NCI-H524 treated with DMSO at 0.1 percent for 48 hours (cell line): ENCODE measurements around the gene PCBP3.

Experiments used
- DNase-seq: peaks from one replicate; lab custom pipeline; 2025; lab: John Stamatoyannopoulos, UW

The PCBP3 gene

DNA sequence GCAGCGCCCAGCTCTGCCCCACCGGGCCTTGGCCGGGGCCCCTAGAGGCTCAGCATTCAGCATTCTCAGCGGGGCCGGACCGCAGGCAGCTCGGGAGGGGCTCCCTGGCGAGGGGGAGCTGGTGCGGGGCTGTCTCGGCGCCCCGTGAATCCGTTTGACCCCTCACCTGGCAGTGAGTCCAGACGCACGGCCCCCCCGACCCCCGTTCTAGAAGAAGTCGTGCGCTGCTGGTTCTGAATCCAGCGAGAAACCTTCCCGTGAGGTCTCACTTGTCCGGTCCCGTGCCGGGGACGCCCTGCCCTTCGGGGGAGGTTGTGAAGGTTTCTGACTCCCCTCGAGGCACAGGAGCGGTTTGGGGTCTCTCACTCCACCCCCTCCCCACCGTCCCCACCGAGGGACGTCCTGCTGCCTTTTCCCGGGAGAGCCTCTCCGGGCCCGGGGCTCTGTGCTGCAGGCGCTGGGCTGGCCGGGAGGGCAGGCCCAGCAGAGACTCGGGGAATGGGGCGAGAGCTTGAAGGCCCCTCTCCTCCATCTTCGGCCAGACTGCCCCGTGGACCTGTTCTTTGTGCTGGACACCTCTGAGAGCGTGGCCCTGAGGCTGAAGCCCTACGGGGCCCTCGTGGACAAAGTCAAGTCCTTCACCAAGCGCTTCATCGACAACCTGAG, 338.7 kb downstream of the PCBP3 start:
- DNase-seq, result no peak

DNA sequence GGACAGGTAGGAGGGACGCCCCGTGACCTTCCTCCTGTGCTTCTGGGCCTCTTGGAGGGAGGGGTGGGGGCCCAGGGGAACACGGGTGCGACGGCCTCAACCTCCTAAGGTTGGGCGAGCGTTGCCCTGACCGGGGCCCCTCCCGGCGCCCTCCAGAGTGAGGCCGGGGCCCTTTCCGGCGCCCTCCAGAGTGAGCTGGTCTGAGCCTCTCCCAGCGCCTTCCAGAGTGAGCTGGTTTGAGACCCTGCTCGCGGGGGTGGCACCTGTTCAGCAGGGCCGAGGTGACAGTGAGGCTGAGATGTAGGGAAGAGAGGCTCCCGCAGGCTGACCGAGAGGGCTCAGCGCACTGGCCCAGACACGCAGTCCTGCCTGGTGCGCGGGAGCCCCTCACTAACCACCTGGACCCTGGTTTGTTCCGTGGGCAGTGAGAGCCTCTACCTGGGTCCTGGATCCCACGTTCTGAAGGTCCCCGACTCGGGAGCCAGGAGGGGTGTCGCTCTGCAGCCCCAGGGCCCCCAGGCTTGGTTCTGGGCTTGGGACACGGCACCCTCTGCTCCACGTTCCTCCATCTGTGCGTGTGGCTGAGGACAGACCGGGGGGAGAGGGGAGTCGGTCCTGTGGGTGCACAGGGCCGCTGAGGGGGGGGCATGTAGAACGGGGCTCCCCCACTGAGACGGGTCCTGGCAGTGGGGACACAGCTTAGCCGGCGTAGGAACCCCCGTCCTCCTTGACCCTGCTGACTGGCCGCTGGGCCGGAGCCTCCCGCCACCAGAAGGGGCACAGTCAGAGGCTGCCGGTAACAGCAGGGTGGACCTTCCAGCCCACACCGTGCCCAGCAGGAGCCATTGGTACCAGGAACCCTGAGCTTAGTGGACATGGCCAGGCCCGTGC, 339.5 kb downstream of the PCBP3 start:
- no peak for DNase-seq

DNA sequence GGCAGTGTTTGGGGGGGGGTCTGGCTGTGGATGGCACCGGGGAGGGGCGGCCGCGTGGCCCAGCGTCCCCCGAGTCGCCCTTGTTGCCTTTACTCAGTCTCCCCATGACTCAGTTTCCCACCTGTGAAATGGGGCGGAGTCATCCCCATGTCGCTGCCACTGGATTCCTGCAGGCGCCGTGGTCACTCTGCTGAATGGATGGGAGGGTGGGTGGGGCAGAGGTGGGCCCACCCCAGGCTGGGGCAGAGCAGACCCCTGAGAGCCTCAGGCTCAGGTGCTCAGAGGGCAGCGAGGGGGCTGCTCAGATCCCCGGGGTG, 340.1 kb downstream of the PCBP3 start:
- DNase-seq, result no peak

DNA sequence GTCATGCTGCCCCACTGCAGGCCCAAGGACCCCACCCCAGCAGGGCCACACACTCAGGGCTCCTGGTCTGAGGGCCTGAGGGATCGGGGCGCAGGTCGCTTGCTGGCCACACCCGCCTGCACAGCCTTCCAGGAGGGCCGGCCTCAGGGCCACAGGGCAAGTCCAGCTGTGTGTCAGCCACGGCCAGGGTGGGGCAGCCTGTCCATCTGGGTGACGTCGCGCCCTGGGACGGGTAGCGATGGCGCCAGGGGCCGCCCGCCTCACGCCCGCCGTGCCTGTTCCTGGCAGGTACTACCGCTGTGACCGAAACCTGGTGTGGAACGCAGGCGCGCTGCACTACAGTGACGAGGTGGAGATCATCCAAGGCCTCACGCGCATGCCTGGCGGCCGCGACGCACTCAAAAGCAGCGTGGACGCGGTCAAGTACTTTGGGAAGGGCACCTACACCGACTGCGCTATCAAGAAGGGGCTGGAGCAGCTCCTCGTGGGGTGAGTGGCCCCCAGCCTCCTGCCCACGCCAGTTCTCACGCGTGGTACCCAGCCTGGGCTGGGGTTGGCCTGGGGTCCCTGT, 340.5 kb downstream of the PCBP3 start:
- no peak for DNase-seq

DNA sequence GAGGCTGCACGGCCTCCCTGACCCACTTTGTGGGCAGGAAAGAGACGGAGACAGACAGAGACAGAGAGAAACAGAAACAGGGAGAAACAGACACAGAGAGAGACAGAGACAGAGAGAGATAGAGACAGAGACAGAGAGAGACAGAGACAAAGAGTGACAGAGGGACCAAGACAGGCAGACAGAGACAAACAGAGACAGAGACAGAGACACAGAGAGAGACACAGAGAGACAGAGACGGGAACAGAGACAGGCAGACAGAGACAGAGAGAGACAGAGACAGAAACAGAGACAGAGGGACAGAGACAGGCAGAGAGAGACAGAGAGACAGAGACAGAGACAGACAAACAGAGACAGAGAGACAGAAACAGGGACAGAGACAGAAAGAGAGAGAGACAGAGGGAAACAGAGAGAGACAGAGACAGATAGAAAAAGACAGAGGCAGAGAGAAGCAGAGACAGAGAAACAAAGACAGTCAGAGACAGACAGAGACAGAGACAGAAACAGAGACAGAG, 341.1 kb downstream of the PCBP3 start:
- DNase-seq, result no peak

DNA sequence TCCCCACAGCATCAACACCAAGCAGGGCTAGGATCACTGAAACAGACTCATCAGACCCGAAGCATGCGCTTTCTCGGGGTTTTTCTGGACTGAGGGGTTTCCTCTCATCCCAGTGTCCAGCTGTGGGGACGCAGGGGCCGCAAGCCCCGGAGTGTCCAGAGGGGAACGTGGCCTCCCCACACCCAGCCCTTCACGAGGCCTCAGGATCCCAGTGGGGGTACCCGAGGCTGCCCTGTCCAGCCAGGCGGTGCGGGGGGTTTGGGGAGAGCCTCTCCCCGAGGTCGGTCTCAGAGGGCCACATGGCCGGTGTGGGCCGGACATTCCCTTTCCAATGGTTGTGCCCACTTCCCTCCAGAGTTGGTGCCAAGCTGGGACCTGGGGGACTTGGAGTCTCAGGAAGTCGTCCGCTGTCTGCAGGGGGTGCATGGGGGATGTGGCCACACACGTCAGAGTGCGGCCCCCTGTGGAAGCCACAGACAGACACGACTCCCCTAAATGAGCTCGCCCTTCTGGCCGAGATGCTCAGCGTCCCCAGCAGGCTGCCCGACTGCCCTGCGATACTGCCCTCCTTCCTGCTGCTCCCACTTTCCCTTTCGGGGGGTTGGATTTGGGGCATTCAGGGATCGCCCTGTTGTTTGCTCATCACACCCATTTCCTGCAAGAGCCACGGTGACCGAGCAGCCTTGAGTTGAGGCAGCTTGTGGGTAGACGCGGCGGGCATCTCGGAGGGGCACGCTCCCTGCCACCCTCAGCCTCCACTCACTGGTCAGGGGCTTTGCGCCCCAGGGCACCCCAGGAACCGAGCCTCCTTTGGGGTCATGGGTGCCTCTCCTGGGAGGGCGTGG, 342.2 kb downstream of the PCBP3 start:
- DNase-seq, result no peak

DNA sequence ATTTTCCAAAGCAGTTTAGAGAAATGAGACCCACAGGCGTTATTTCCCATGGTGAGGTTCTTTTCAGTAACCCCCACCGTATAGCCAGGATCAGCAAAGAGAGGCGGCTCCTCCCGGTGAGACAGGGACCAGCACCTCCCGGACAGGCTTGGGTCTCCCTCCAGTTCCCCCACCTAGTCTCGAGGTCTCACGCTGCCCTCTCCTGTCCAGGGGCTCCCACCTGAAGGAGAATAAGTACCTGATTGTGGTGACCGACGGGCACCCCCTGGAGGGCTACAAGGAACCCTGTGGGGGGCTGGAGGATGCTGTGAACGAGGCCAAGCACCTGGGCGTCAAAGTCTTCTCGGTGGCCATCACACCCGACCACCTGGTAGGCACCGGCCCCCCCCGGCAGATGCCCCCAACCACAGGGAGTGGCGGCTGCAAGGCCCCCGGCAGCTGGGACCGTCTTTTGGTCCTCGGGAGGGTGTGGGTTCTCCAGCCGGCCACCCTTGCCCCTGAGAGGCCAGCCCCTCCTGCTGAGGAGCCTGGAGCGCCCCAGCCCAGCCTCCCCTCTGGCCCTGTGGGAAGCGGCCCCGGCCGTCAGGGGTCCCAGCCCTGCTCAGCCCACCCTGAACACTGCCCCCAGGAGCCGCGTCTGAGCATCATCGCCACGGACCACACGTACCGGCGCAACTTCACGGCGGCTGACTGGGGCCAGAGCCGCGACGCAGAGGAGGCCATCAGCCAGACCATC, 343.0 kb downstream of the PCBP3 start:
- DNase-seq, result no peak

DNA sequence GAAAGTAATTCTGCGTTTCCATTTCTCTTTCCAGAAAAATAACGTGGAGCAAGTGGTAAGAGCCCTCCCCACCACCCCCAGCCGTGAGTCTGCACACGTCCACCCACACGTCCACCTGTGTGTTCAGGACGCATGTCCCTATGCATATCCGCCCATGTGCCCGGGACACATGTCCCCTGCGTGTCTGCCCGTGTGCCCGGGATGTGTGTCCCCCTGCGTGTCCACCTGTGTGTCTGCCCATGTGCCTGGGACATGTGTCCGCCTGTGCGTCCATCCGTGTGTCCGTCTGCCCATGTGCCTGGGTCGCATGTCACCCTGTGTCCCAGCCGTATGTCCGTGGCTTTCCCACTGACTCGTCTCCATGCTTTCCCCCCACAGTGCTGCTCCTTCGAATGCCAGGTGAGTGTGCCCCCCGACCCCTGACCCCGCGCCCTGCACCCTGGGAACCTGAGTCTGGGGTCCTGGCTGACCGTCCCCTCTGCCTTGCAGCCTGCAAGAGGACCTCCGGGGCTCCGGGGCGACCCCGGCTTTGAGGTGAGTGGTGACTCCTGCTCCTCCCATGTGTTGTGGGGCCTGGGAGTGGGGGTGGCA, 343.7 kb downstream of the PCBP3 start:
- DNase-seq, result no peak

DNA sequence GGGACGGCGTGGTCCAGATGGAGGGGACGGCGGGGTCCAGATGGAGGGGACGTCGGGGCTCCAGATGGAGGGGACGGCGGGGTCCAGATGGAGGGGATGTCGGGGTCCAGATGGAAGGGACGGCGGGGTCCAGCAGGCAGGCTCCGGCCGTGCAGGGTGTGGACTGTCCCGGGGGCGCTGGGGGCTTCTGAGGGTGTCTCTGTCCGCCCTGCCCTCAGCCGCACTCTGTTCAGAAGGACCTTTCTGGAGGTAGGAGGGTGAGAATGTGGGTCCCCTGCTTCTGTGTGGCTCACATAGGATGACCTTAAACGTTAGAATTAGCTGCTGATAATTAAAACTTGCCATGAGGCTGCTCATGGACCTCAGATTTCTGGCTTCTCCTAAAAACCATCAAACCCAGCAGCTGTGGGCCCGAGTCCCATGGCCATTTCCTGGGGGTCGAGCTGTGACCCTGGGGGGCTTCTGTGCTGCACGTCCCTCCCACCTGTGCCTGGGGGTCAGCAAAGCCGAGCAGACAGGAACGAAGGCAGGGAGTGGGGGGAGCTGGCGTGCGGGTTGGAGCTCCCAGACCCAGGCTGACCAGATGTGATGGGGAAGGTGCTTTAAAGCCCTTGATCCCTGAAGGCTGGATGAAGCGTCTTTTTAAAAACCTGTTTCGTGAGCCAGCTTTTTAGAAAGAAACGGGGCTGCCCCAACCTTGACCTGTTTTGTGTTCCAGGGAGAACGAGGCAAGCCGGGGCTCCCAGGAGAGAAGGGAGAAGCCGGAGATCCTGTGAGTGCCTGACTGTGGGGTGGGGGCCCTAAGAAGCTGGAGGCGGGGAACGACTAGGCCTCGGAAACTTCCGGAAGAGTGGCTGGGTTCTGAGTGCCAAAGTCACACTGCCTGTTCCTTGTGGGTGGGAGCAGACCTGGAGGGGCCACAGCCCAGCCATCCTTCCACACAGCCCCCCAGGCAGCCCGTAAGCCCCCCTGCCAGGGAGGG, 345.1 kb downstream of the PCBP3 start:
- DNase-seq, result no peak

DNA sequence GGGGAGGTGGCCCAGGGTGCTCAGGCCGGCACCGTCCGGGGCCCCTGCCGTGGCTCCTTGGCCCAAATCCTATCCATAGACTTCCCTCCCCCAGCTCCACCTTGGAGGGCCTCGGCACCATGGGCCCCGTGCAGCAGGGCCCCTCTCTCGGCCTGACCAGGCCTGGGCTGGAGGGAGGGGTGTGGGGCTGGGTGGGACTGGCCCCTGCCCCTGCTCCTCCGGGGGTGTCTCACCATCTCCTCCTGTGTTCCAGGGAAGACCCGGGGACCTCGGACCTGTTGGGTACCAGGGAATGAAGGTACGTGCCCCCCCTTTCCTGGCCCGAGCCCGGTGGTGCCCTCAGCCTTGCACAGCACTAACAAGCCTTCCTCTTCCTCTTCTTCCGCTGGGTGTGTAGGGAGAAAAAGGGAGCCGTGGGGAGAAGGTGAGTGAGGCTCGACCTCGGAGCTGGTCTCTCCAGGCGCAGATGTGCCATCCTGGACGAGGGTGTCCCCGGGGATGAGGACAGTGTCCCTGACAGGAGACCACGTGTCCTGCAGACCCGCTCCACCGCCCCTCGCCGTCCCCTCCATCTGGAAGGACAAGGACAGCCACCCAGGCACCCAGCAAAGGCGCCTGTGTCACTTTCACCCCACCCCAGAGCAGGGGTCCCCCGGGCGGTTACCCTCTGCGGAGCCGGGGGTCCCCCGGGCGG, 346.0 kb downstream of the PCBP3 start:
- no peak for DNase-seq

DNA sequence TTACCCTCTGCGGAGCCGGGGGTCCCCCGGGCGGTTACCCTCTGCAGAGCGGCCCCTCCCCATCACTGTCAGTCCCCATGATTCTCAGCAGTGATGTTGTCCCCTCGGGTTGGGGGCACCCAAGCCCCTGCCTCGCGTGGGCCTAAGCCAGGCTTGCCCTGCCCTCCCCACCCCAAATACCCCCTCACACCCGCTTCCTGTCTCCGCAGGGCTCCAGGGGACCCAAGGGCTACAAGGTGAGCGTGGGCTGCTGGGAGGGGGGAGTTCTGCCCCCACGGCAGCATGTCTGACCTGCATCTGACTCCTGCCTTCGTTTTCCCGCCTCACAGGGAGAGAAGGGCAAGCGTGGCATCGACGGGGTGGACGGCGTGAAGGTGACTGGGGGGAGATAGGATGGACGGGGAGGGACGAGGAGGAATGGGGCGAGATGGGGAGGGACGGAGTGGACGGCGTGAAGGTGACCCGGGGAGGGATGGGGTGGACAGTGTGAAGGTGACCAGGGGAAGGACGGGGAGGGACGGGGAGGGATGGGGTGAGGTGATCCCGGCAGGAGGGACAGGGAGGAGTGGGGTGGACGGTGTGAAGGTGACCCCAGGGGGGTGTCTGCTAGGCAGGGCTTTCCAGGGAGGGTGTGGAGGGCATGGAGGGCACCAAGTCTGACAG, 346.7 kb downstream of the PCBP3 start:
- no peak for DNase-seq

DNA sequence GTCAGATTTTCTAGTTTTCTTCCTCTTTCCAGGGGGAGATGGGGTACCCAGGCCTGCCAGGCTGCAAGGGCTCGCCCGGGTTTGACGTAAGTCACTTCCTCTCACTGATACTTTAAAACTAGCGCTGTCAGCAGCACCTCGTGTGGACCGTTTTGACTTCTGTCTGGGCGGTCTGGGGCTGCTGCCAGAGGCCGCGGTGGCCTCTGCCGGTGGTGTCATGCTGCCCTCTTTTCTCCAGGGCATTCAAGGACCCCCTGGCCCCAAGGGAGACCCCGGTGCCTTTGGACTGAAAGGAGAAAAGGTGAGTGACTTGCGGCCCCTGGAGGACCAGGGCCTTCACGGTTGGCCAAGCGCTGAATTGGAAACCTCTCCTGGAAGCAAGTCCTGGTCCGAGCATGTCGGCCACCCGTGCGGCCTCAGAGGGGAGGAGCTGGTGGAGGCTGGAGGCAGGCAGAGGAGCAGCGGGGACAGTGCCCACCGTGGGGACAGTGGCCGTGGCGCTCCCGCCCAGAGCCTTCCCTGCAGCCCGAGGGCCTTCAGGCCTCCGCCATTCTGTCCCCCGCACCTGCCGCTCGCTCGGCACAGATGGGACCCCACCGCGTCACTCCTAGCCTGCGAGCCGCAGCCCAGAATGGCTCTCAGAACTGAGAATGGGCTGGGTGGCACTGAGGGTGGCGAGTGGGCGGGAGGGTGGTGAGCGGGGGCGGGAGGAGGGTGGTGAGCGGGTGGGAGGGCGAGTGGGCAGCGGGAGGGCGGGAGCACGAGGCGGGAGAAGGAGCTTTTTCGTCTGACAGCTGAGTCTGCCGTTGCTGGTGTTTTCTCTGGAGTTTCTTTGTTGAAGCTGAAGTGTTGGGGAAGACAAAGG, 347.4 kb downstream of the PCBP3 start:
- no peak for DNase-seq

DNA sequence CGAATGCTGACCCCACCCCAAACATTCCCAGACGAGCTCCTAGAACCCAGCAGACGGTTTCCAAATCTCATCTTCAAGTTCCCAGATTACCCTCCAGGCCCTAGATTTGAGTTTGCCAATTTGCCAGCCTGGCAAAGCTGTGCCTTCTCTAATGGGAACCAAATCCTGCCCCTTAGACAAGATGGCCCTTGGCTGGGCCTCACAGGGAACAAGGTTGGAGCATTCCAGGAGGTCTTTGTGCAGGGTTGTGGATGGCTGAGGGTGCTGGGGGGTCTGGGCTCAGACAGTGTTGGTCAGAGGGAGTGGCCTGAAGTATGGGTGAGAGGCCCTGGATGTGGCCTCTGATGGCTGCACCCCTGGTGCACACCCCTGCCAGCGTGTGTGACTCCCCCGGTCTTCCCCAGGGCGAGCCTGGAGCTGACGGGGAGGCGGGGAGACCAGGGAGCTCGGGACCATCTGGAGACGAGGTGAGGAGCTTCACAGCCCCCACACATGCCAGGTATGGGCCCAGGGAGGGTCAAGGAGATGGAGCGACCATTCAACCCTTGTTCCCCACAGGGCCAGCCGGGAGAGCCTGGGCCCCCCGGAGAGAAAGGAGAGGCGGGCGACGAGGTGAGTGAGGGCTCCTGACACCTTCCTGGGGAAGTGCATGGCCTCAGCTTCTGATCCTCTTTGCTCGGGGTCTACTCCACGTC, 348.2 kb downstream of the PCBP3 start:
- no peak for DNase-seq
